Endothelial cell of umbilical vein (primary cell): ENCODE results near the gene TEAD4. TPM values are rescaled to one million over a fixed set of nuclear protein-coding genes. Genes with fewer than 3 reads are reported as not detected.

ENCODE experiments used
- BruUV-seq: library from RNA; stranded (reverse); fragments of 400-500 nt; replicated peaks from 2 replicates; lab custom pipeline; 2021; lab: Mats Ljungman, UMichigan
- CTCF ChIA-PET: fragments of 300-600, 350-600 bp; sonication (Branson Sonifier 250); formaldehyde crosslinking; loops from one replicate; lab custom pipeline; 2021; ENCODE audit warnings: antibody characterized with exemption, inconsistent platforms; lab: Charles Lee
- POLR2A ChIA-PET: fragments of 300-600, 350-600 bp; sonication (Branson Sonifier 250); formaldehyde crosslinking; loops from one replicate; lab custom pipeline; 2021; ENCODE audit warnings: antibody characterized with exemption, inconsistent platforms; lab: Charles Lee
- DNase-seq: peaks from one replicate; pipeline ENCODE4 v3.0.0-alpha.2; 2011; ENCODE audit warnings: low read depth, low spot score
- FAIRE-seq: peaks from 2 replicates; lab custom pipeline; 2011; peaks lifted over from hg19 to GRCh38; lab: Jason Lieb, UNC
- H2AFZ ChIP-seq: 2 replicates; pipeline ENCODE4 v1.6.0; 2012; ENCODE audit warnings: low read depth, low read length, control low read depth, inconsistent platforms
- H3K27ac ChIP-seq: 2 replicates; pipeline ENCODE4 v1.5.1; 2011; ENCODE audit warnings: low read depth, mild to moderate bottlenecking, control low read depth, low read length, moderate library complexity; ENCODE audit not compliant: insufficient read depth
- H3K27me3 ChIP-seq, 2 experiments: 2 replicates each; pipeline versions ENCODE4 v1.6.0 to v1.6.1; 2011; ENCODE audit warnings: low read length in 2 of 2, mixed read lengths in 1 of 2; ENCODE audit not compliant: control insufficient read depth in 2 of 2, insufficient read depth in 2 of 2
- H3K36me3 ChIP-seq, 2 experiments: 2 replicates in 1 of 2; 3 replicates in 1 of 2; pipeline ENCODE4 v1.5.1; 2011; ENCODE audit warnings: low read length in 2 of 2, mild to moderate bottlenecking in 1 of 2, moderate library complexity in 1 of 2; ENCODE audit not compliant: control insufficient read depth in 2 of 2, insufficient read depth in 2 of 2; ENCODE audit errors: extremely low read depth in 1 of 2
- H3K4me1 ChIP-seq: 3 replicates; pipeline ENCODE4 v1.5.1; 2011; ENCODE audit warnings: mild to moderate bottlenecking, low read length; ENCODE audit not compliant: control insufficient read depth, insufficient read depth; ENCODE audit errors: extremely low read depth
- H3K4me2 ChIP-seq: 2 replicates; pipeline ENCODE4 v1.6.1; 2011; ENCODE audit warnings: low read length, control low read depth, mixed read lengths; ENCODE audit not compliant: insufficient read depth
- H3K4me3 ChIP-seq, 3 experiments: fragments of 200-600 bp in 1 of 3; sonication (generic), shearing (Covaris generic) in 1 of 3; replicated peaks in 1 of 3; 2 replicates each; pipeline ENCODE4 v1.5.1; 2011 to 2016; ENCODE audit warnings: control low read depth in 3 of 3, low read length in 3 of 3, mild to moderate bottlenecking in 2 of 3, inconsistent platforms in 1 of 3, low read depth in 1 of 3, moderate library complexity in 1 of 3; ENCODE audit not compliant: insufficient read depth in 1 of 3
- H3K79me2 ChIP-seq: 2 replicates; pipeline ENCODE4 v1.6.0; 2012; ENCODE audit warnings: low read length, inconsistent platforms; ENCODE audit not compliant: control insufficient read depth, insufficient read depth
- H3K9ac ChIP-seq: replicated peaks from 2 replicates; pipeline ENCODE3; 2011; ENCODE audit warnings: low read length, control low read depth; ENCODE audit not compliant: insufficient read depth; ENCODE audit errors: extremely low read depth
- H3K9me1 ChIP-seq: replicated peaks from 3 replicates; pipeline ENCODE4 v1.6.0; 2011; ENCODE audit warnings: mild to moderate bottlenecking, low read length; ENCODE audit not compliant: control insufficient read depth, insufficient read depth; ENCODE audit errors: extremely low read depth
- H3K9me3 ChIP-seq: replicated peaks from 2 replicates; pipeline ENCODE4 v1.5.1; 2012; ENCODE audit warnings: low read length, inconsistent platforms; ENCODE audit not compliant: control insufficient read depth, insufficient read depth
- H4K20me1 ChIP-seq: replicated peaks from 2 replicates; pipeline ENCODE3; 2011; ENCODE audit warnings: mild to moderate bottlenecking, low read length; ENCODE audit not compliant: control insufficient read depth, insufficient read depth; ENCODE audit errors: extremely low read depth
- EZH2 ChIP-seq: IDR thresholded peaks from 2 replicates; pipeline ENCODE4 v1.6.1; 2012; ENCODE audit warnings: borderline replicate concordance, low read depth, mild to moderate bottlenecking, moderate library complexity, low read length, inconsistent platforms; ENCODE audit not compliant: severe bottlenecking
- FOS ChIP-seq: IDR thresholded peaks from 2 replicates; pipeline ENCODE4 v1.6.1; 2011; ENCODE audit warnings: mild to moderate bottlenecking, low read length, moderate library complexity, borderline replicate concordance; ENCODE audit not compliant: insufficient read depth
- GATA2 ChIP-seq: IDR thresholded peaks from 2 replicates; pipeline ENCODE4 v1.7.0; 2011; ENCODE audit warnings: low read depth, mild to moderate bottlenecking, moderate library complexity, mixed read lengths, low read length; ENCODE audit not compliant: insufficient read length, insufficient read depth
- JUN ChIP-seq: IDR thresholded peaks from 2 replicates; pipeline ENCODE4 v1.6.1; 2011; ENCODE audit warnings: borderline replicate concordance, low read depth; ENCODE audit not compliant: insufficient read length, insufficient read depth
- MYC ChIP-seq: IDR thresholded peaks from one replicate; pipeline ENCODE4 v1.6.1; 2011; ENCODE audit warnings: mild to moderate bottlenecking, low read depth, low read length
- POLR2A ChIP-seq: IDR thresholded peaks from 2 replicates; pipeline ENCODE4 v1.6.1; 2012; ENCODE audit warnings: low read depth, mild to moderate bottlenecking, control low read depth, low read length
- POLR2AphosphoS5 ChIP-seq: IDR thresholded peaks from 2 replicates; pipeline ENCODE4 v1.6.1; 2012; ENCODE audit warnings: low read depth, mild to moderate bottlenecking, control low read depth, low read length, moderate library complexity; ENCODE audit not compliant: insufficient read depth
- dilution Hi-C: fragments of 300-500 bp; cut with MboI; formaldehyde crosslinking; loops from one replicate; pipeline ENCODE4 v1.15.0; 2019; ENCODE audit warnings: low sequenced_read_pairs; ENCODE audit not compliant: extremely low pct_ligation_motif_present
- intact Hi-C: fragments of 100-400 bp; cut with micrococcal nuclease; formaldehyde crosslinking; loops from one replicate; pipeline ENCODE4 v1.10.0; 2022
- polyA plus RNA-seq, 4 experiments: library from polyadenylated mRNA; depleted of rRNA in 3 of 4; stranded (reverse) in 3 of 4; unstranded in 1 of 4; fragments of >200 nt; gene quantifications; 2 replicates each; pipeline versions ENCODE4 v1.2.1 to v1.2.3, GENCODE V29; 2011 to 2012; ENCODE audit warnings: missing spikeins in 1 of 4
- total RNA-seq: library from RNA; stranded (reverse); gene quantifications from 2 replicates; pipeline ENCODE4 v1.2.3, GENCODE V29; 2021
- TF ChIP-seq, protein P1 (sequence below), 2 donors: IDR thresholded peaks; 1 replicate in 1 of 2; 2 replicates in 1 of 2; pipeline ENCODE4 v1.5.1; 2011; ENCODE audit warnings: low read length in 2 of 2, mild to moderate bottlenecking in 2 of 2, moderate library complexity in 2 of 2, control low read depth in 1 of 2, inconsistent platforms in 1 of 2, low read depth in 1 of 2; ENCODE audit not compliant: insufficient read depth in 1 of 2; ENCODE audit errors: extremely low read depth in 1 of 2
- TF ChIP-seq, protein P2 (sequence below): IDR thresholded peaks from 2 replicates; pipeline ENCODE4 v1.6.1; 2011; ENCODE audit not compliant: insufficient read depth, insufficient read length

Gene TEAD4
- total and polyA plus RNA-seq, 2 donors (not counting 3 experiments of a cell fraction or from before 2014, with no cell fraction given): 34.4 to 46.0 TPM

DNA sequence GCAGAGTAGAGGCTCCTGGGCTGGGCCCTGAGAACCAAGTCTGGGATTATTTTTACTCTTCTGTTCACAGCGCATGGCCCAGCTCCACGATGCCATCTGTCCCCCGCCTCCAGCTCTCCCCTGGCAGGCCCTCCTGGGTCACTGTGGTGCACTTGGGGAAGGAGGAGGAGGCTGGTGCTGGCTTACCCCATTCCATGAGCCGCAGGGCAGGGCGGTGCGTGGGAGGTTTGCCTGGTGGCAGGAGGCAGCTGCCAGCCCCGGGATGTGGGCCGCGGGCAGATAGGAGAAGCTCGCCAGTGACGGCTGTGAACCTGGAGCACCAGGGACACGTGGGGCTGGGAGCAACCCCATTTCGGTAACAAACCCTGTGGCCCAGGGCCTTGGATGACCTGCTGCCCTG is 23.2 kb downstream of the TEAD4 start:
- H3K79me2 ChIP-seq: peaks cover 29% of the 10 kb centered on the region
- TF ChIP-seq, protein P1, sequence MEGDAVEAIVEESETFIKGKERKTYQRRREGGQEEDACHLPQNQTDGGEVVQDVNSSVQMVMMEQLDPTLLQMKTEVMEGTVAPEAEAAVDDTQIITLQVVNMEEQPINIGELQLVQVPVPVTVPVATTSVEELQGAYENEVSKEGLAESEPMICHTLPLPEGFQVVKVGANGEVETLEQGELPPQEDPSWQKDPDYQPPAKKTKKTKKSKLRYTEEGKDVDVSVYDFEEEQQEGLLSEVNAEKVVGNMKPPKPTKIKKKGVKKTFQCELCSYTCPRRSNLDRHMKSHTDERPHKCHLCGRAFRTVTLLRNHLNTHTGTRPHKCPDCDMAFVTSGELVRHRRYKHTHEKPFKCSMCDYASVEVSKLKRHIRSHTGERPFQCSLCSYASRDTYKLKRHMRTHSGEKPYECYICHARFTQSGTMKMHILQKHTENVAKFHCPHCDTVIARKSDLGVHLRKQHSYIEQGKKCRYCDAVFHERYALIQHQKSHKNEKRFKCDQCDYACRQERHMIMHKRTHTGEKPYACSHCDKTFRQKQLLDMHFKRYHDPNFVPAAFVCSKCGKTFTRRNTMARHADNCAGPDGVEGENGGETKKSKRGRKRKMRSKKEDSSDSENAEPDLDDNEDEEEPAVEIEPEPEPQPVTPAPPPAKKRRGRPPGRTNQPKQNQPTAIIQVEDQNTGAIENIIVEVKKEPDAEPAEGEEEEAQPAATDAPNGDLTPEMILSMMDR (IDR thresholded peaks at IDR 0.05; ENCODE audit: extremely low read depth in 1 of 2, insufficient read depth in 1 of 2, low read depth in 1 of 2, low read length in 2 of 2): no peak
- TF ChIP-seq POLR2AphosphoS5 (no peak), JUN (no peak), GATA2 (no peak), FOS (no peak), POLR2A (no peak), EZH2 (no peak), MYC (no peak)
- TF ChIP-seq, protein P2, sequence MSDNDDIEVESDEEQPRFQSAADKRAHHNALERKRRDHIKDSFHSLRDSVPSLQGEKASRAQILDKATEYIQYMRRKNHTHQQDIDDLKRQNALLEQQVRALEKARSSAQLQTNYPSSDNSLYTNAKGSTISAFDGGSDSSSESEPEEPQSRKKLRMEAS: no peak
- H3K4me3 ChIP-seq: no peak overlapping the region
- H3K4me2 ChIP-seq: no peak overlapping the region
- ChIA-PET CTCF (no interaction called here), POLR2A (no interaction called here)
- no peak for FAIRE-seq
- no peaks in the 10 kb centered on the region for H4K20me1 ChIP-seq
- DNase-seq: no peak
- H3K36me3 ChIP-seq: peaks cover 0 to 11% of the 10 kb centered on the region in 2 experiments
- H3K9me3 ChIP-seq: no peaks in the 10 kb centered on the region
- BruUV-seq: no TSS peak
- H3K4me1 ChIP-seq: peaks cover 10% of the 10 kb centered on the region
- H2AFZ ChIP-seq: no peak overlapping the region
- H3K27me3 ChIP-seq: no peaks in the 10 kb centered on the region
- dilution Hi-C loops: no loop called here
- H3K27ac ChIP-seq: no peak overlapping the region
- H3K9ac ChIP-seq: no peak overlapping the region
- intact Hi-C loops: no loop called here
- no peaks in the 10 kb centered on the region for H3K9me1 ChIP-seq
